ENCODE data around the gene STARD10. TPM values are rescaled to one million over a fixed set of nuclear protein-coding genes. Genes with fewer than 3 reads are reported as not detected.

STARD10 gene
- total RNA-seq, 2 experiments from 2014 or later, result 8.1 to 8.6 TPM

DNA sequence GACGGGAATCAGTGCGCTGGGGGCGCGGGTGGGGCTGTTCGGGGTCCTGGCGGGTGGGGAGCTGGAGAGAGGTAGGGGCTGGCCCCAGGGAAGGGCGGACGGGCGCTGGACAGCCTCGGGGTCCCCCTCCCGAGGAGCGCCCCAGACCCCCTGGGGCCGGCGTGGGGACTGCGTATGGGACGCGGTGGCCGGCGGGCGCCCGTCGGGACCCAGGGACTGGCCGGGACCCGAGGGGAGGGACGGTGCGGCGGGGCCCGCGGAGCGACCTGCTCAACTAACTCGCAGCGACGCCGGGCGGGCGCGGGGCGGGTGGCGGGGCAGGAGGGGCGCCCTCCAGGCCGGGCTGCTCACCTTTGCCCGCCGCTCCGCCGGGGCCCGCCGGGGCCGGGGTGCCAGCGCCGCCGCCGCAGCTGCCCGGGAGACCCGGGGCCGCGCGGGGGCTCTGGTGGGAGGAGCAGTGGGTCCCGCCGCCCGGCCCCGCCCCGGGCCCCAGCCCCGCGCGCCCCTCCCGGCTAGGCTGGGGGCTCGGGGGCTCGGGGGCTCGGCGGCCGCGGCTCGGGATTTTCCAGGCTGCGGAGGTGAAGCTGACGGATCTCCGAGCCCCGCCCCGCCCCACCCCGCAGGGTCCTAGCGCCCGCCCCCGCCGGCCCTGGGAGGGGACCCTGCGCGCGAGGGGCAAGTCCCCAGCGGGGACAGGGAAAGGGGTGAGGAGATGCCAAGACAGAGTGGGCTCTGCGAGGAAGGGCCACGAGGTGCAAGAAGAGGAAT, 12.3 kb downstream of the STARD10 start:
- TF ChIP-seq, protein P1, sequence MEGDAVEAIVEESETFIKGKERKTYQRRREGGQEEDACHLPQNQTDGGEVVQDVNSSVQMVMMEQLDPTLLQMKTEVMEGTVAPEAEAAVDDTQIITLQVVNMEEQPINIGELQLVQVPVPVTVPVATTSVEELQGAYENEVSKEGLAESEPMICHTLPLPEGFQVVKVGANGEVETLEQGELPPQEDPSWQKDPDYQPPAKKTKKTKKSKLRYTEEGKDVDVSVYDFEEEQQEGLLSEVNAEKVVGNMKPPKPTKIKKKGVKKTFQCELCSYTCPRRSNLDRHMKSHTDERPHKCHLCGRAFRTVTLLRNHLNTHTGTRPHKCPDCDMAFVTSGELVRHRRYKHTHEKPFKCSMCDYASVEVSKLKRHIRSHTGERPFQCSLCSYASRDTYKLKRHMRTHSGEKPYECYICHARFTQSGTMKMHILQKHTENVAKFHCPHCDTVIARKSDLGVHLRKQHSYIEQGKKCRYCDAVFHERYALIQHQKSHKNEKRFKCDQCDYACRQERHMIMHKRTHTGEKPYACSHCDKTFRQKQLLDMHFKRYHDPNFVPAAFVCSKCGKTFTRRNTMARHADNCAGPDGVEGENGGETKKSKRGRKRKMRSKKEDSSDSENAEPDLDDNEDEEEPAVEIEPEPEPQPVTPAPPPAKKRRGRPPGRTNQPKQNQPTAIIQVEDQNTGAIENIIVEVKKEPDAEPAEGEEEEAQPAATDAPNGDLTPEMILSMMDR (IDR thresholded peaks at IDR 0.05), result no peak
- Mint-ChIP-seq H3K9me3 (no peaks in the 10 kb centered on the region), H3K4me1 (ENCODE audit: low read depth) (peaks cover 18% of the 10 kb centered on the region), H3K4me3 (peak overlapping the region; percentile 64), H3K27ac (no peak overlapping the region), H3K27me3 (no peaks in the 10 kb centered on the region), H3K36me3 (ENCODE audit: low read depth) (no peaks in the 10 kb centered on the region)
- DNase-seq (peak; percentile 57), ATAC-seq (peak; percentile 75)
- intact Hi-C loops (cut with micrococcal nuclease), result no loop called here
- ChIA-PET CTCF (interaction anchor here (0.9 to 4.1 kb wide), 3 partner anchors 12 to 56 kb away, joined by 3 to 32 read pairs (median 24); partner anchors contain the start of gene STARD10), POLR2A (interaction anchor here (0.6 to 1.6 kb wide), 8 partner anchors 11 to 115 kb away, joined by 3 to 8 read pairs (median 3); no protein-coding TSS in a partner anchor)

DNA sequence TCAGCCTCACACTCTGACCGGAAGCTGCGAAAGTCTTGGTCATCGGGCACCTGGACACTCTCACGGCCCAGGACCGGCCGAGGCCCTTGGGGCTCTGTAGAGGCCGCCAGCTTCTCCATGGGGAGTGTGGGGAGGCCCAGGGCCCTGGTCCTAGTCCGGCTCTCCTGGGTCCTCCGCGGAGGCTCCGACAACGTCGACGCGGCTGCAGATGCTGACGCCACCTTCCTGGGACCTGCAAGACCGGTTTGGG, 12.9 kb downstream of the STARD10 start:
- peak overlapping the region; percentile 64 for H3K4me3 Mint-ChIP-seq
- no peaks in the 10 kb centered on the region for H3K9me3 Mint-ChIP-seq
- no peaks in the 10 kb centered on the region for H3K36me3 Mint-ChIP-seq (ENCODE audit: low read depth)
- TF ChIP-seq, protein P1 (IDR thresholded peaks at IDR 0.05), result no peak
- peaks cover 17% of the 10 kb centered on the region for H3K4me1 Mint-ChIP-seq (ENCODE audit: low read depth)
- H3K27me3 Mint-ChIP-seq, result no peaks in the 10 kb centered on the region
- no peak for DNase-seq
- intact Hi-C loops (cut with micrococcal nuclease), result no loop called here
- ChIA-PET POLR2A (interaction anchor here (0.6 to 1.4 kb wide), 4 partner anchors 12 to 56 kb away, joined by 3 to 6 read pairs (median 3); no protein-coding TSS in a partner anchor), CTCF (interaction anchor here (4.1 kb wide), 1 partner anchor 56 kb away, joined by 24 read pairs; no protein-coding TSS in a partner anchor)
- ATAC-seq, result peak; percentile 4
- no peak overlapping the region for H3K27ac Mint-ChIP-seq

DNA sequence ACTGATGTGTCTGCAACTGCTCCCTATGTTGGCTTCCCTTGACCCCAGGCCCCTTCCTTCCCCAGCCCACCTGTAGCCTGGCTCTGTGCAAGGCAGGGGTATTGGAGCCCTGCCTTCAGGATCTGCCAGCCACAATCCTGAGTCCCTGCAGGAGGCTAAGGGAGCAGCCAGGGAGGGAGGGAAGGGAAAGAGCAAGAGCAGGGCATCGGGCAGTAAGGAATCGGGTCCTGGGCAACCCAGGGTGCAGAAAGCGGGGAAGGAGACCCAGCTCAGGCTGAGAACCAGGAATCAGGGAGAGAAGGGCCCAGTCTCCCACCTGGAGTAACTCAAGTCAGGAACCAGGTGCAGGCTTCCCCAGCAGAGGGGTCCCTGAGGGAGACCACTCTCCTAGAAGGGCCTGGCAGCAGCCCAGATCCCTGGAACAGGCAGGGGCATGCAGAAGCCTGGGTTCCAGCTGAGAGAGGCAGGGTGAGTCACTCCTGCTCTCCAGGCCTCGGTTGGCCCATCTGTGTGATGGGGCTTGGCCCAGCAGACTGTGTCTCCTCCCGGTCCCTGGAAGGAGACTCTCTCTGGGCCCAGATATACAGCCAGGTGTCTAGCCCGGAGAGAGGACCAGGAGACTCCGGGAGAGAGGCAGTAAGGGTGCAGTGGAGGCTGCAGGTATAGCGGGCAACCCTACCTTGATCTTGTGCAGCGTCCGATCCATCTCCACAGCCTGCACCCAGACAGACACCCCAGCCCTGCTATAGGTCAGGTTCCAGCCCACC, 13.4 kb downstream of the STARD10 start:
- Mint-ChIP-seq H3K9me3 (no peaks in the 10 kb centered on the region), H3K4me1 (ENCODE audit: low read depth) (peaks cover 17% of the 10 kb centered on the region), H3K27me3 (no peaks in the 10 kb centered on the region), H3K4me3 (peak overlapping the region; percentile 64), H3K27ac (no peak overlapping the region), H3K36me3 (ENCODE audit: low read depth) (no peaks in the 10 kb centered on the region)
- ChIA-PET CTCF (interaction anchor here (4.1 kb wide), 1 partner anchor 55 kb away, joined by 24 read pairs; no protein-coding TSS in a partner anchor), POLR2A (interaction anchor here (0.9 to 1.4 kb wide), 3 partner anchors 12 to 55 kb away, joined by 3 to 6 read pairs (median 3); no protein-coding TSS in a partner anchor)
- intact Hi-C loops (cut with micrococcal nuclease), result no loop called here
- DNase-seq (no peak), ATAC-seq (no peak)
- TF ChIP-seq, protein P1 (IDR thresholded peaks at IDR 0.05), result no peak

DNA sequence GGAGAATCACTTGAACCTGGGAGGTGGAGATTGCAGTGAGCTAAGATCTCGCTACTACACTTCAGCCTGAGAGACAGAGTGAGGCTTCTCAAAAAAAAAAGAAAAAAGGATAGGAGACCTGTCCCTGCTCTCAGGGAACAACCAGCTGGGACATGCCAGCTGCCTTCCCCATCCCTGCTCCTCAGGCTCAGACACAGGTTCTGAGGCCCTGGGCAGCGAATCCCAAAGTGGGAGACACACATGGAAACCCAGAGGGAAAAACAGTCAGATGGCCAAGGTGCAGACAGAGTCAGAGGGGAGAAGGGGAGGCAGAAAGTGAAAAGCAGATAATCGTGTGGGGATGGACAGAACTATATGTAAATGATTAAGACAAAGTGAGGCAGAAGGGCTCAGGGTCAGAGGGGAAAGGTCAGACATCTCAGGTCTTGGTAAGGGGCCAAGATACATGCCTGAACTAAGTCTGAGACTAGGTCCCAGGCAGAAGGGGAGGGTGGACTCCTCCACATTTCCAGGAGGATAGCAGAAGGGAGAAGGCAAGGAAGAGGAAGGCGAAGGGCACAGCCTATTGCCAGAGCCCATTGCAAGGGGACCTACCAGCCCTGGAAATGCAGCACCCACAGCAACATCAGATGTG, 14.2 kb downstream of the STARD10 start:
- Mint-ChIP-seq H3K4me3 (peak overlapping the region; percentile 0), H3K9me3 (no peaks in the 10 kb centered on the region)
- ATAC-seq, result no peak

More for the DNA sequence above, 14.2 kb downstream of the STARD10 start:
- ChIA-PET POLR2A (interaction anchor here (1.2 kb wide), 1 partner anchor 15 kb away, joined by 3 read pairs; no protein-coding TSS in a partner anchor), CTCF (interaction anchor here (0.9 to 4.0 kb wide), 3 partner anchors 8 to 55 kb away, joined by 4 to 14 read pairs (median 4); no protein-coding TSS in a partner anchor)
- DNase-seq, result no peak
- TF ChIP-seq, protein P1 (IDR thresholded peaks at IDR 0.05), result no peak
- H3K27me3 Mint-ChIP-seq, result no peaks in the 10 kb centered on the region
- intact Hi-C loops (cut with micrococcal nuclease), result no loop called here
- peaks cover 17% of the 10 kb centered on the region for H3K4me1 Mint-ChIP-seq (ENCODE audit: low read depth)
- no peaks in the 10 kb centered on the region for H3K36me3 Mint-ChIP-seq (ENCODE audit: low read depth)
- no peak overlapping the region for H3K27ac Mint-ChIP-seq
